AG04449 (cell line): ENCODE results near the gene CRYBG1.
A peak's percentile ranks its signal among the peaks of the same experiment; 100 is the strongest.

ENCODE experiments used
- CTCF ChIA-PET: fragments of 350-600 bp; formaldehyde crosslinking; extraction: SDS; loops from one replicate; lab custom pipeline; 2021; ENCODE audit warnings: antibody characterized with exemption; lab: Yijun Ruan, JAX
- POLR2A ChIA-PET: fragments of 400-600, 350-600 bp; formaldehyde crosslinking; extraction: SDS; loops from one replicate; lab custom pipeline; 2020; ENCODE audit warnings: antibody characterized with exemption, inconsistent platforms; lab: Yijun Ruan, JAX
- DNase-seq: peaks from one replicate; pipeline ENCODE4 v3.0.0-alpha.2; 2010; ENCODE audit warnings: low read depth, low spot score
- H3K4me3 ChIP-seq: 2 replicates; pipeline ENCODE4 v1.5.1; 2011; ENCODE audit warnings: low read depth, mild to moderate bottlenecking, control low read depth, low read length
- CTCF ChIP-seq: IDR thresholded peaks from one replicate; pipeline ENCODE4 v1.5.1; 2011; ENCODE audit warnings: mild to moderate bottlenecking, moderate library complexity, low read length, control low read depth, inconsistent platforms; ENCODE audit not compliant: insufficient read depth; ENCODE audit errors: missing control alignments

CRYBG1 gene

GRCh38 chr6:106347219-106347618, 13.3 kb upstream of the CRYBG1 start:
- no peak for TF ChIP-seq CTCF
- H3K4me3 ChIP-seq: no peak overlapping the region
- no peak for DNase-seq
- ChIA-PET POLR2A (interaction anchor here (0.6 kb wide), 1 partner anchor 657 kb away, joined by 3 read pairs; no protein-coding TSS in a partner anchor), CTCF (interaction anchor here (1.2 to 5.7 kb wide), 7 partner anchors 8 to 219 kb away, joined by 3 to 50 read pairs (median 5); partner anchors contain the start of gene CRYBG1)

- no peak for DNase-seq
- no peak overlapping the region for H3K4me3 ChIP-seq
- ChIA-PET CTCF (interaction anchor here (0.9 to 1.9 kb wide), 5 partner anchors 10 to 17 kb away, joined by 3 to 7 read pairs (median 4); no protein-coding TSS in a partner anchor), POLR2A (no interaction called here)
- TF ChIP-seq CTCF: no peak
These were observed 4.1 kb upstream of the CRYBG1 start for GRCh38 chr6:106356378-106356777.

GRCh38 chr6:106359959-106360409, 533 bp upstream of the CRYBG1 start:
- no peak for DNase-seq
- CTCF ChIA-PET: interaction anchor here (0.6 to 3.3 kb wide), 14 partner anchors 9 to 731 kb away, joined by 3 to 35 read pairs (median 4); no protein-coding TSS in a partner anchor
- peak overlapping the region; percentile 41 for H3K4me3 ChIP-seq
- no peak for TF ChIP-seq CTCF
- POLR2A ChIA-PET: no interaction called here

GRCh38 chr6:106360989-106361430, 493 bp downstream of the CRYBG1 start:
- ChIA-PET POLR2A (no interaction called here), CTCF (interaction anchor here (0.6 to 3.3 kb wide), 17 partner anchors 9 to 211 kb away, joined by 3 to 35 read pairs (median 5); no protein-coding TSS in a partner anchor)
- H3K4me3 ChIP-seq: peak overlapping the region; percentile 41
- DNase-seq: no peak
- no peak for TF ChIP-seq CTCF

- no peak overlapping the region for H3K4me3 ChIP-seq
- ChIA-PET POLR2A (no interaction called here), CTCF (interaction anchor here (2.0 to 2.9 kb wide), 2 partner anchors 19 to 28 kb away, joined by 4 to 17 read pairs; no protein-coding TSS in a partner anchor)
- DNase-seq: no peak
- TF ChIP-seq CTCF: no peak
These were observed 3.1 kb downstream of the CRYBG1 start for GRCh38 chr6:106363401-106364138.

- POLR2A ChIA-PET: no interaction called here
- no peak for TF ChIP-seq CTCF
These were observed 9.2 kb downstream of the CRYBG1 start for GRCh38 chr6:106369739-106370138.

More at GRCh38 chr6:106369739-106370138, 9.2 kb downstream of the CRYBG1 start:
- CTCF ChIA-PET: interaction anchor here (1.4 to 3.6 kb wide), 3 partner anchors 9 to 197 kb away, joined by 4 to 35 read pairs (median 6); partner anchors contain the start of gene CRYBG1
- H3K4me3 ChIP-seq: no peak overlapping the region
- DNase-seq: no peak
